Right atrium auricular region (tissue), 2 donors: ENCODE measurements around the gene GALNT8. TPM values are rescaled to one million over a fixed set of nuclear protein-coding genes. Genes with fewer than 3 reads are reported as not detected.

ENCODE experiments used
- DNase-seq: peaks from one replicate; pipeline ENCODE4 v3.0.0-alpha.2; 2019; ENCODE audit warnings: low spot score
- H3K27ac ChIP-seq, 2 donors: fragments of 200-600 bp; sonication (generic); 1 replicate in 1 of 2; 2 replicates in 1 of 2; pipeline ENCODE4 v1.5.1; 2016 to 2019
- H3K27me3 ChIP-seq, 2 donors: fragments of 200-600 bp; sonication (generic); one replicate each; pipeline versions ENCODE4 v1.5.1 to v1.6.0; 2017 to 2019
- H3K36me3 ChIP-seq: fragments of 200-600 bp; sonication (generic); one replicate; pipeline ENCODE4 v1.5.1; 2016
- H3K4me1 ChIP-seq, 2 donors: fragments of 200-600 bp; sonication (generic); one replicate each; pipeline versions ENCODE4 v1.5.1 to v1.6.0; 2017 to 2019
- H3K4me3 ChIP-seq, 2 donors: fragments of 200-600 bp; sonication (generic); 1 replicate in 1 of 2; 2 replicates in 1 of 2; pipeline ENCODE4 v1.5.1; 2017 to 2019; ENCODE audit warnings: mild to moderate bottlenecking in 1 of 2, moderate library complexity in 1 of 2
- H3K9me3 ChIP-seq, 2 donors: fragments of 200-600 bp; sonication (generic); one replicate each; pipeline ENCODE4 v1.5.1; 2019
- CTCF ChIP-seq, 2 donors: fragments of 200-600 bp; sonication (generic); IDR thresholded peaks; one replicate each; pipeline ENCODE4 v1.5.1; 2019; ENCODE audit warnings: antibody characterized with exemption in 2 of 2
- total RNA-seq, 2 donors: library from RNA; depleted of rRNA; stranded (reverse); fragments of >200 nt; gene quantifications; one replicate each; pipeline ENCODE4 v1.1.0, GENCODE V29; 2016

Gene GALNT8
- total RNA-seq, 2 donors from 2014 or later = 2.0 to 3.8 TPM

GRCh38 chr12:4809013-4809448 lies 88.8 kb downstream of the GALNT8 start:
- no peaks in the 10 kb centered on the region for H3K9me3 ChIP-seq
- no peak for TF ChIP-seq CTCF (IDR thresholded peaks at IDR 0.05)
- no peaks in the 10 kb centered on the region for H3K36me3 ChIP-seq
- DNase-seq = no peak
- peak overlapping the region in 1 of 2 donors; percentile 5 for H3K27ac ChIP-seq
- peak overlapping the region; percentile 45 to 60 for H3K4me3 ChIP-seq
- H3K4me1 ChIP-seq = peaks cover 0 to 14% of the 10 kb centered on the region in 2 donors
- H3K27me3 ChIP-seq = no peaks in the 10 kb centered on the region

- no peaks in the 10 kb centered on the region for H3K36me3 ChIP-seq
- H3K27me3 ChIP-seq = no peaks in the 10 kb centered on the region
- H3K4me1 ChIP-seq = peaks cover 0 to 14% of the 10 kb centered on the region in 2 donors
- no peaks in the 10 kb centered on the region for H3K9me3 ChIP-seq
- H3K4me3 ChIP-seq = peak overlapping the region; percentile 45 to 60
- TF ChIP-seq CTCF (IDR thresholded peaks at IDR 0.05) = no peak
- H3K27ac ChIP-seq = peak overlapping the region in 1 of 2 donors; percentile 5
- no peak for DNase-seq
These were observed 89.4 kb downstream of the GALNT8 start for GRCh38 chr12:4809449-4810218.

- TF ChIP-seq CTCF (IDR thresholded peaks at IDR 0.05) = no peak
- Histone ChIP-seq H3K27ac (no peak overlapping the region), H3K4me1 (peaks cover 0 to 14% of the 10 kb centered on the region in 2 donors), H3K4me3 (peak overlapping the region; percentile 45 to 60), H3K27me3 (no peaks in the 10 kb centered on the region), H3K36me3 (no peaks in the 10 kb centered on the region), H3K9me3 (no peaks in the 10 kb centered on the region)
- no peak for DNase-seq
These were observed 90.0 kb downstream of the GALNT8 start for GRCh38 chr12:4810219-4810671.

GRCh38 chr12:4812624-4813327 lies 92.6 kb downstream of the GALNT8 start:
- Histone ChIP-seq H3K4me3 (no peak overlapping the region), H3K4me1 (peaks cover 0 to 20% of the 10 kb centered on the region in 2 donors), H3K36me3 (no peaks in the 10 kb centered on the region), H3K27me3 (no peaks in the 10 kb centered on the region), H3K9me3 (no peaks in the 10 kb centered on the region), H3K27ac (no peak overlapping the region)
- DNase-seq = no peak
- no peak for TF ChIP-seq CTCF (IDR thresholded peaks at IDR 0.05)

- Histone ChIP-seq H3K9me3 (no peaks in the 10 kb centered on the region), H3K4me3 (no peak overlapping the region), H3K4me1 (peaks cover 0 to 26% of the 10 kb centered on the region in 2 donors), H3K27ac (no peak overlapping the region), H3K36me3 (no peaks in the 10 kb centered on the region), H3K27me3 (no peaks in the 10 kb centered on the region)
- DNase-seq = no peak
- TF ChIP-seq CTCF (IDR thresholded peaks at IDR 0.05) = no peak
These were observed 93.5 kb downstream of the GALNT8 start for GRCh38 chr12:4813741-4814140.
